ENCODE results near the gene ITGAX.

- TF ChIP-seq ELK1 (IDR thresholded peaks at IDR 0.05; ENCODE audit: low read depth, low read length) (no peak), MYC (IDR thresholded peaks at IDR 0.05; ENCODE audit: insufficient read depth, insufficient read length, insufficient replicate concordance, low read length, severe bottlenecking) (no peak), EP300 (IDR thresholded peaks at IDR 0.05; ENCODE audit: borderline replicate concordance in 1 of 2, control insufficient read depth in 1 of 2, low read depth in 2 of 2, low read length in 2 of 2) (no peak), SIN3A (IDR thresholded peaks at IDR 0.05; ENCODE audit: low read depth, low read length) (no peak), SREBF1 (IDR thresholded peaks at IDR 0.05; ENCODE audit: low read length) (no peak)
These were observed 27.6 kb downstream of the ITGAX start for GRCh38 chr16:31382485-31383161.

Data from GM12878 (cell line).